Sigmoid colon (tissue), 7 donors: ENCODE measurements around the gene GBF1. TPM values are rescaled to one million over a fixed set of nuclear protein-coding genes. Genes with fewer than 3 reads are reported as not detected.

Experiments
- DNase-seq: peaks from one replicate; pipeline ENCODE4 v3.0.0-alpha.2; 2019
- H3K27ac ChIP-seq, 4 donors: fragments of 200-600 bp; sonication (generic); one replicate each; pipeline ENCODE4 v1.5.1; 2016 to 2019; ENCODE audit warnings: mild to moderate bottlenecking in 1 of 4
- H3K27me3 ChIP-seq, 3 donors: fragments of 200-600 bp; sonication (generic); one replicate each; pipeline ENCODE4 v1.5.1; 2019; ENCODE audit warnings: mild to moderate bottlenecking in 1 of 3
- H3K36me3 ChIP-seq, 4 donors: fragments of 200-600 bp; sonication (generic); one replicate each; pipeline ENCODE4 v1.5.1; 2016 to 2019
- H3K4me1 ChIP-seq, 4 donors: fragments of 200-600 bp; sonication (generic); one replicate each; pipeline ENCODE4 v1.5.1; 2017 to 2019
- H3K4me3 ChIP-seq, 4 donors: fragments of 200-600 bp; sonication (generic); one replicate each; pipeline ENCODE4 v1.5.1; 2017 to 2019; ENCODE audit warnings: mild to moderate bottlenecking in 2 of 4, moderate library complexity in 1 of 4
- H3K9me3 ChIP-seq, 4 donors: fragments of 200-600 bp in 3 of 4; sonication (generic) in 3 of 4; one replicate each; pipeline versions ENCODE4 v1.5.1 to v1.6.1; 2013 to 2019
- CTCF ChIP-seq, 4 experiments: fragments of 450-650 bp in 3 of 4; fragments of 200-600 bp in 1 of 4; IDR thresholded peaks; one replicate each; pipeline ENCODE4 v1.5.1; 2016 to 2019; ENCODE audit warnings: antibody characterized with exemption in 4 of 4, mild to moderate bottlenecking in 3 of 4, moderate library complexity in 2 of 4
- EP300 ChIP-seq, 4 donors: sonication (generic); formaldehyde crosslinking; IDR thresholded peaks; one replicate each; pipeline ENCODE4 v1.6.1; 2017; ENCODE audit warnings: antibody characterized with exemption in 4 of 4
- POLR2A ChIP-seq, 2 donors: fragments of 450-650 bp; IDR thresholded peaks; one replicate each; pipeline ENCODE4 v1.6.1; 2016; ENCODE audit warnings: antibody characterized with exemption in 2 of 2, mild to moderate bottlenecking in 2 of 2, moderate library complexity in 2 of 2
- POLR2AphosphoS5 ChIP-seq, 4 donors: sonication (generic); formaldehyde crosslinking; IDR thresholded peaks; one replicate each; pipeline ENCODE4 v1.6.1; 2017; ENCODE audit warnings: antibody characterized with exemption in 4 of 4
- WGBS, 2 donors: extraction: QIAGEN DNeasy Blood & Tissue Kit; methylation state at CpG; one replicate each; pipeline ENCODE4 v1.1.7; 2013; 5-methylcytosine and 5-hydroxymethylcytosine counted together
- intact Hi-C: fragments of 100-400 bp; cut with DNase I; formaldehyde crosslinking; loops from one replicate; pipeline ENCODE4 v1.15.1; 2023
- polyA plus RNA-seq, 3 donors: library from polyadenylated mRNA; stranded (reverse); fragments of 200-250 nt; gene quantifications; one replicate each; pipeline ENCODE4 v1.2.3, GENCODE V29; 2013
- total RNA-seq, 4 donors: library from RNA; depleted of rRNA; stranded (reverse); fragments of >200 nt; gene quantifications; one replicate each; pipeline ENCODE4 v1.1.0, GENCODE V29; 2016
- donor health status: healthy with polysubstance abuse.
- donor health status: Bipolar disorder and iron deficiency.
- donor health status: healthy.

Gene GBF1
- total and polyA plus RNA-seq, 7 donors: 8.4 to 38.2 (median 18.5) TPM

- no peaks in the 10 kb centered on the region for H3K4me1 ChIP-seq
- H3K9me3 ChIP-seq: no peaks in the 10 kb centered on the region
- peaks cover 0 to 17% (median 3%) of the 10 kb centered on the region in 4 donors for H3K36me3 ChIP-seq
- TF ChIP-seq POLR2AphosphoS5 (IDR thresholded peaks at IDR 0.05) (no peak), CTCF (IDR thresholded peaks at IDR 0.05) (no peak), POLR2A (IDR thresholded peaks at IDR 0.05) (no peak), EP300 (IDR thresholded peaks at IDR 0.05) (no peak)
- DNase-seq: no peak
- H3K27ac ChIP-seq: no peak overlapping the region
- H3K4me3 ChIP-seq: no peak overlapping the region
- intact Hi-C loops: no loop called here
- H3K27me3 ChIP-seq: no peaks in the 10 kb centered on the region
- WGBS, 2 donors: 98 to 100% methylated on average over 2 of the region's 2 CpGs
Observed at GRCh38 chr10:102255404-102255803, 10.1 kb downstream of the GBF1 start.

- peaks cover 7 to 45% (median 11%) of the 10 kb centered on the region in 4 donors for H3K36me3 ChIP-seq
- H3K9me3 ChIP-seq: no peaks in the 10 kb centered on the region
- TF ChIP-seq POLR2AphosphoS5 (IDR thresholded peaks at IDR 0.05): no peak
- TF ChIP-seq POLR2A (IDR thresholded peaks at IDR 0.05): no peak
- no peak for TF ChIP-seq EP300 (IDR thresholded peaks at IDR 0.05)
- TF ChIP-seq CTCF (IDR thresholded peaks at IDR 0.05): no peak
- H3K4me1 ChIP-seq: peaks cover 0 to 11% (median 3%) of the 10 kb centered on the region in 4 donors
- no peak overlapping the region for H3K27ac ChIP-seq
- H3K4me3 ChIP-seq: no peak overlapping the region
- H3K27me3 ChIP-seq: no peaks in the 10 kb centered on the region
- no peak for DNase-seq
- intact Hi-C loops: no loop called here
Observed at GRCh38 chr10:102261196-102261595, 15.9 kb downstream of the GBF1 start.

- no peak overlapping the region for H3K27ac ChIP-seq
- TF ChIP-seq EP300 (IDR thresholded peaks at IDR 0.05) (no peak), POLR2AphosphoS5 (IDR thresholded peaks at IDR 0.05) (no peak), POLR2A (IDR thresholded peaks at IDR 0.05) (no peak), CTCF (IDR thresholded peaks at IDR 0.05) (no peak)
- H3K36me3 ChIP-seq: peaks cover 7 to 45% (median 11%) of the 10 kb centered on the region in 4 donors
- no peaks in the 10 kb centered on the region for H3K9me3 ChIP-seq
- no peak for DNase-seq
- no peaks in the 10 kb centered on the region for H3K27me3 ChIP-seq
- intact Hi-C loops: no loop called here
- no peak overlapping the region for H3K4me3 ChIP-seq
- peaks cover 0 to 11% (median 3%) of the 10 kb centered on the region in 4 donors for H3K4me1 ChIP-seq
- WGBS, 2 donors: 80 to 81% methylated on average over 6 of the region's 6 CpGs
Observed at GRCh38 chr10:102261842-102262241, 16.5 kb downstream of the GBF1 start.

- H3K36me3 ChIP-seq: peaks cover 7 to 45% (median 11%) of the 10 kb centered on the region in 4 donors
- no peak overlapping the region for H3K4me3 ChIP-seq
- DNase-seq: no peak
- no peaks in the 10 kb centered on the region for H3K9me3 ChIP-seq
- 83 to 87% methylated on average over 4 of the region's 4 CpGs for WGBS, 2 donors
- H3K27ac ChIP-seq: no peak overlapping the region
- TF ChIP-seq EP300 (IDR thresholded peaks at IDR 0.05) (no peak), POLR2A (IDR thresholded peaks at IDR 0.05) (no peak), POLR2AphosphoS5 (IDR thresholded peaks at IDR 0.05) (no peak), CTCF (IDR thresholded peaks at IDR 0.05) (no peak)
- H3K4me1 ChIP-seq: peaks cover 0 to 19% (median 8%) of the 10 kb centered on the region in 4 donors
- intact Hi-C loops: no loop called here
- no peaks in the 10 kb centered on the region for H3K27me3 ChIP-seq
Observed at GRCh38 chr10:102262744-102263370, 17.5 kb downstream of the GBF1 start.

- Histone ChIP-seq H3K9me3 (no peaks in the 10 kb centered on the region), H3K27me3 (no peaks in the 10 kb centered on the region), H3K27ac (no peak overlapping the region), H3K4me1 (peaks cover 0 to 34% (median 23%) of the 10 kb centered on the region in 4 donors), H3K4me3 (no peak overlapping the region), H3K36me3 (peaks cover 7 to 38% (median 11%) of the 10 kb centered on the region in 4 donors)
- no peak for DNase-seq
- TF ChIP-seq EP300 (IDR thresholded peaks at IDR 0.05): no peak
- TF ChIP-seq CTCF (IDR thresholded peaks at IDR 0.05): no peak
- TF ChIP-seq POLR2AphosphoS5 (IDR thresholded peaks at IDR 0.05): no peak
- no peak for TF ChIP-seq POLR2A (IDR thresholded peaks at IDR 0.05)
- 41 to 81% methylated on average over 4 of the region's 4 CpGs for WGBS, 2 donors
- intact Hi-C loops: no loop called here
Observed at GRCh38 chr10:102264371-102264770, 19.0 kb downstream of the GBF1 start.
